NCI-H226 (cell line): Measurements from ENCODE around the gene RPS10.
A peak's percentile ranks its signal among the peaks of the same experiment; 100 is the strongest.
"Not testable (repeated sequence)": the region's sequence is repeated elsewhere in the genome, so short reads cannot be mapped to it uniquely, and the experiment has no call there.

ENCODE experiments used
- DNase-seq: peaks from one replicate; pipeline ENCODE4 v3.0.0-alpha.2; 2015

The RPS10 gene

GRCh38 chr6:34447386-34447785 is 21.5 kb upstream of the RPS10 start:
- DNase-seq, result no peak

- no peak for DNase-seq
Measured at GRCh38 chr6:34445313-34445860, 19.5 kb upstream of the RPS10 start.

DNA sequence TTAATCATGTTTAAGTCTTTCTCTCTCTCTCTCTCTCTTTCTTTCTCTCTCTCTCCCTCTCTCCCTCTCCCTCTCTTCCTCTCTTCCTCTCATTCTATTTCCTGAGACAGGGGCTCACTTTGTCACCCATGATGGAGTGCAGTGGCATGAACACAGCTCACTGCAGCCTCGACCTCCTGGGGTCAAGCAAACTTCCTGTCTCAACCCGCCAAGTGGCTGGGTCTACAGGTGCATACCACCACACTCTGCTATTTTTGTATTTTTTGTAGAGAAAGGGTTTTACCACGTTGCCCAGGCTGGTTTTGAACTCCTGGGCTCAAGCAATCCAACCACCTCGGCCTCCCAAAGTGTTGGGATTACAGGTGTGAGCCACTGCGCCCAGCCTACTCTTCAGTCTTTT is 15.7 kb upstream of the RPS10 start:
- DNase-seq, result no peak

DNA sequence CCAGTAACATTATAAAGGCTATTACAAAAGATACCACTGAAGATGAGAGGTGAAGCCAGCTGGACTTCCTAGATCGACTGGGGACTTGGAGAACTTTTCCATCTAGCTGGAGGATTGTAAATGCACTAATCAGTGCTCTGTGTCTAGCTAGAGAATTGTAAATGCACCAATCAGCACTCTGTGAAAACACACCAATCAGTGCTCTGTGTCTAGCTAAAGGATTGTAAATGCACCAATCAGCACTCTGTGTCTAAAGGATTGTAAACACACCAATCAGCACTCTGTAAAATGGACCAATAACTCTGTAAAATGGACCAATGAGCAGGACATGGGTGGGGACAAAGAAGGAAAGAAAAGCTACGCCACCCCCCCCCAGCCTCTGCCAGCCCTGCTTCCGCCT is 13.6 kb upstream of the RPS10 start:
- no peak for DNase-seq

DNA sequence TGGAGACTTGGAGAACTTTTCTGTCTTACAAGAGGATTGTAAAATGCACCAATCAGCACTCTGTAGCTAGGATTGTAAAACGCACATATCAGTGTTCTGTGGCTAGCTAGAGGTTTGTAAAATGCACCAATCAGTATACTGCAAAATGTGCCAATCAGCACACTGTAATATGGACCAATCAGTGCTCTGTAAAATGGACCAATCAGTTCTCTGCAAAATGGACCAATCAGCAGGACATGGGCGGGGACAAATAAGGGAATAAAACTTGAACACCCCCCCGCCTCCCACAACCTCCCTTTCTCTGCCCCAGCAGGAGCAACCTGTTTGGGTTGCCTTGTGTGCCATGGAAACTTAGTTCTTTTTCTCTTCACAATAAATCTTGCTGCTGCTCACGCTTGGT is 12.8 kb upstream of the RPS10 start:
- no peak for DNase-seq

DNA sequence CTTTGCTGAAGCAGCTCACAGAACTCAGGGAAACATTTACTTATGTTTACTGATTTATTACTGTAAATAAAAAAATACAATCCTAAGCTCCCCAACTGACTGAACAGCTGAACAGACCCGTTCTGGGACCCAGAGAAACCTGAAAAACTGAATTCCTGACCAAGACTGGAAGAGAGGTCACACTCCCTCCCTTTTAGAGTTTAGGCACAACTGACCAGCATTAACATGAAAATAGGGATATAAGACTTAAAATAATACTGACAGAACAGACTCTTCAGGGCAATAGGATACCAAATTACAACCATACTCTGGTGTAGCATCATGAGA is 11.7 kb upstream of the RPS10 start:
- no peak for DNase-seq

GRCh38 chr6:34436803-34437643 is 11.2 kb upstream of the RPS10 start:
- no peak for DNase-seq

DNA sequence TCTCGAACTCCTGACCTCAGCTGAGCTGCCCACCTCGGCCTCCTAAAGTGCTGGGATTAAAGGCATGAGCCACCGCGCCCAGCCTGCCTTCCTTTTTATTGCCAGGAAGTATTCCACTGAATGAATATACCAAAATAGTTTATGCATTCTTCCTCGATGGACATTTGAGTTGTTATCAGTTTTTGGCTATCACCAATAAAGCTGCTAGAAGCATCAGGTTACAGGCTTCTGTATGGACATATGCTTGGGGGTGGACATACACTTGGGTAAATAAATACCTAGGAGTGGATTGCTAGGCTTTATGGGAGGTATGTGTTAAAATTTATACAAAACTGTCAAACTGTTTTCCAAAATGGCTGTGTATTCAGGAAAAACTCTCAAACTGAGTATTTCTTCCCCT is 10.0 kb upstream of the RPS10 start:
- DNase-seq, result no peak

DNA sequence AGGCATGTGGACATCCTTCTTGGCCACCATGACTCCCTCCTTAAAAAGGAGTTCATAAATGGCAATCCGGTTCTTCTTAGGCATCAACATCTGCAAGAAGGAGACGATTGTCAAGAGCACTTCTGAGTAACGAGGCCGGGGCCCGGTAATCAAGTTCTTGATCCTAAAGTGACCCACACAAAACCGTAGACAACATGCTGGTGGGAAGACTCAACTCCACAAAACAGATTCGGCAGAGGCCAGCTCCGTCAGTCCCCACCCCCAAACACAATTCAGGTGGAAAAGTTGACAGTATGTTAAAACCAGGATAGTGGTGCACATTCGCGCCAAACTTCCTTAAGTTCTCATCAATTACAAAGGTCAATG is 754 bp downstream of the RPS10 start:
- DNase-seq, result no peak

GRCh38 chr6:34424200-34425131 is 1.4 kb downstream of the RPS10 start:
- DNase-seq, result no peak

DNA sequence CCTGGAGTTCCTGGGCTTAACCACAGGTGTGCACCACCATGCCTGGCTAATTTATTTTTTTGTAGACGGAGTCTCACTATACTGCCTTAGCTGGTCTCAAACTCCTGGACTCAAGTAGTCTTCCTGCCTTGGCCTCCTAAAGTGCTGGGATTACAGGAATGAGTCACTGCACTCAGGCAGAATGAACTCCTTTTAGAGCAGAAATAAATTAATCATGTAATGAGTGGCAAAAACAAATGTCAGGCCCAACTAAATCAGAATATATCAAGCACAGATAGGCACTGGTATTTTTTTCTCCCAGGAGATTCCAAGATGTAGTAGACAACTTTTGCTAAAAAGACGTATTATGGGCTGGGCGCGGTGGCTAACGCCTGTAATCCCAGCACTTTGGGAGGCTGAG is 2.6 kb downstream of the RPS10 start:
- DNase-seq, result no peak

DNA sequence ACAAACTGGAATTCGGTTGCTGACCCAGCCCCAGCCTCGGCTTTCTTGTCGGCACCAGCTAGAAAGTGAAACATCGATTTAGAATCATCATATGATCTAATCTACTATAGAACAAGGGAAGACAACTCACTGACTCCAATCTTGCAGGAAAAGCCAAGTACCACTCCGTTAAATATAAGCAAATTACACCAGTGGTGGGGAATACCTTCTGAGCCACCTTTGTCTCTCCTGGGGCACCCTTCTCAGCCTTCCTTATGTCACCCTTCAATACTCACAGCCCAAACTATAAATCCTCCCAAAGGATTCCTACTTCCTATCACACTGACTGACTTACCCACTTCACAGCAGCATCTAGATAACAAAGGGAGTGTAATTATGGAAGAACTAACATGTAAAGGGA is 7.5 kb downstream of the RPS10 start:
- no peak for DNase-seq

DNA sequence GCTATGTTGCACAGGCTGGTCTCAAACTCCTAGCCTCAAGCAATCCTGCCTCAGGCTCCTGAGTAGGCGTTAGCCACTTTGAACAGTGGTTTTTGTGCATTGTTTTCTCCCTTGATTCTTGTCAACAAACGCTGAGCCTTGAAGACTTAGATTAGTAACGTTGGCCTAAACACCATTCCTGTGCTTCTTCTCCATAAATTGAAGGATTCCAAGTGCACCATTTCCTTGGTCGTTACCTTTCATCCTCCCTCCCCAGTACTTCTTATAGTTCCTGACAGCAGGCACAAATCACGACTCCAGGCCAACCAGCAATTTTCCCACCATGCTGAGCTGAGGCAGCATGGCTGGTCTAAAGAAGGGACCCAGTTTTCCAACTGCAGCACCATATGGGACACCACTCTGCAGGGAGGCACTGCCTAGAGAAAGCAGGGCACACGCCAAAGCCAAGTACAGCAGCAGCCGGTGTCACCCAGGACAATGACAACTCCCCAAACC is 8.9 kb downstream of the RPS10 start:
- DNase-seq, result no peak

DNA sequence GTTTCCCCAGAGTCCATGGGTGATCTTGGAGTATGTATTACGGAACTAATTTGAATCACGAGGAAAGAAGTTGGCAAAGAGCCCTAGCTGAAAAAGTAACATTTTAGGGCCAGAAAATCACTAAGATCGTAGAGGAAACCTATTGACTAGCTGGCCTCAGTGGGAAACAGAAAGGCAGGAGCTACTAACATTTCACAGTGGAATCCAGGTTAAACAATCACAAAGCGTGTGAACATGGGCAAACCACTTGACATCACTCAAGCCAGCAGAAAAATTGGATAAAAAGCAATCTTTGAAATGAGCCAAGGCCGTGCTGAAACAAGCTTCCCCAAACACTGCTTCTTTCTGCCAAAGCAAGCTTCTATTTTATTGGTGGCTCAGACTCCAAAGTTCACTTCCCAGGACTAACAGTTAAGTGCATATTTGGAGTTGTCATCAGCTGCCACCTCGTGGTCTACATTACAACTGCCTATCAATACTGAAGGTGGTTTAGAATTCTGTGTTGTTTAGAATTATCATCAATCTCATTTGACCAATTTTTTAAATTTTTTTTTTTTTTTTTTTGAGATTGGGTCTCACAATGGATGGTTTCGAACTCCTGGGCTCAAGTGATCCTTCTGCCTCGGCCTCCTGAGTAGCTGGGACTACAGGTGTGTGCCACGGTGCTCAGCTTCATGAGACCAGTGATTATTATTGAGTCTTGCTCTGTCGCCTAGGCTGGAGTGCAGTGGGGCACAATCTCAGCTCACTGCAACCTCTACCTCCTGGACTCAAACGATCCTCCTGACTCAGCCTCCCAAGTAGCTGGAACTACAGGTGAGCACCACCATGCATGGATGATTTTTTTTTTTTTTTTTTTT is 10.6 kb downstream of the RPS10 start:
- DNase-seq, result no peak

DNA sequence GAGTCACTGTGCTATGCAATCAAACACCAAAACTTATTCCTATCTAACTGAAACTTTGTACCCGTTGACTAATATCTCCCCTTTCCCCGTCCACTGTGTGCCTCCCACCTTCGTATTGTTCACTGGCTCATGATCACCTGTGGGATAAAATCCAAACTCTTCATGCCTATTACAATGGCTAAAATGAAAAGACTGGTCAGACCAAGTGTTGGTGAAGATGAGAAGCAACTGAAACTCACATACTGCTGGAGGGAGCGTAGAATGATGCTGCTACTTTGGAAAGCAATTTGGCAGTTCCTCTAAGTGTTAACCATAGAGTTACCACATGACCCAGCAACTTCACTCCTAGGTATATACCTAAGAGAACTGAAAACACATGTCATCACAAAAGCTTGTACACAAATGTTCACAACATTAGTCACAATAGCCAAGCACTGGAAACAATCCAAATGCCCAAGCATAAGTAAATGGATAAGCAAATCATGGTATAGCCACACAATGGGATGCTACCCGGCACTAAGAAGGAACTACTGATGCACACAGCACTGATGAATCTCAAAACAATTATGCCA is 13.1 kb downstream of the RPS10 start:
- peak; percentile 62 for DNase-seq

GRCh38 chr6:34412016-34412415 is 13.9 kb downstream of the RPS10 start:
- DNase-seq, result no peak

DNA sequence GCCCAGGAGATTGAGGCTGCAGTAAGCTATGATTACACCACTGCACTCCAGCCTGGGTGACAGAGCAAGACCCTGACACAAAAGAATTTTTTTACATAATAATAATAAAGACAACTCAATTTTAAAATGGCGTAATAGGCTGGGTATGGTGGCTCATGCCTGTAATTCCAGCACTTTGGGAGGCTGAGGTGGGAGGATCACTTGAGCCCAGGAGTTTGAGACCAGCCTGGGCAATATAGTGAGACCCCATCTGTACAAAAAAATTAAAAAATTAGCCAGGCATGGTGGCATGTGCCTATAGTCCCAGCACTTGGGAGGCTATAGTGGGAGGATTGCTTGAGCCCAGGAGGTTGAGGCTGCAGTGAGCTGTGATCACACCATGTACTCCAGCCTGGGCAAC is 18.0 kb downstream of the RPS10 start:
- DNase-seq, result not testable (repeated sequence)

DNA sequence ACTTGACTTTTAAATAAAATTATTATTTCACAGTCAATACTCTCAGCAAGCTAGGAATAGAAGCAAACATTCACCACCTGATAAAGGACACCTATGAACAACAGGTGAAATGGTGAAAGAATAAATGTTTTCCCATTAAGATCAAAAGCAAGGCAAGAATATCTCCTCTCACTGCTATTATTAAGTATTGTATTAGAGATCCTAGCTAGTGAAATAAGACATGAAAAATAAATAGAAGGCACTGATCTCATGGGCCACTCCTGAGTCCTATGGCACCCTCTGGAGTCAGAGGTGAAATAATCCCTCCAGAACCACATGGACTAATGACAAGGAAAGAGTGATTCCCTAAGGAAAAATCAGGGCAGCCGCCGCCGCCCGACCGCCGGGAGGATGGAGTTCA is 29.4 kb downstream of the RPS10 start:
- DNase-seq, result no peak

GRCh38 chr6:34393966-34394305 is 31.9 kb downstream of the RPS10 start:
- DNase-seq, result no peak

DNA sequence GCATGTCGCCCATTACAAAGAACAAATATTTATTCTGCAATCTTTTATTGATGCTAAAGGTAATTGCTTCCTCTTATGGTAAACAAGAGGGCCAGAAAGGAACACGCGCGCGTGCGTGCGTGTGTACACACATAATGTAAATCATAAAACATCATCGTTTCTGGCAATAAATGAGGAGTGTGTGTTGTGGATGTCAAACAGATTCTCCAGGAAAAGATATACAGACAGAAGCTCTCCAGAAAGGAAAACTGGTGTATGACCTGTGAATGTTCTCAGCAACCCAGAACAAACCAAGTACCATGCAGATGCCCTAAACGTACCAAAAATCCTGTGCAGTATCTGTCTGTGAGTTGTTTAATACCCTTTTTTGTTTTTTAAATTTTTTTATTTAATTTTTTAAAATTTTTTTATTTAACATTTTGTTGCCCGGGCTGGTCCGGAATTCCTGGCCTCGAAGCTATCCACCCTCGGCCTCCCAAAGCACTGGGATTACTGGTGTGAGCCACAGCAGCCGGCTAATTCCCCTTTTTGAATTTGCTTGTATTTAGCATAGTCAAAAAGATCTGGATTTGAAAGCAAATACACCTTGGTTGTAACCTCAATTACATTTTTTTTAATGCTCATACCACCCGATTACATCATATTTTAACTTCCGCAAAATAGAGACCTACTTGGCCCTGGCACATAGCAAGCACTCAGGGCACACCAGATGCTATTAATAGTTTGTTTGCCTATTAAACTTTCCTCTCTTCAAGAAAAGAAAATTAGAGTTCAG is 32.5 kb downstream of the RPS10 start:
- no peak for DNase-seq

DNA sequence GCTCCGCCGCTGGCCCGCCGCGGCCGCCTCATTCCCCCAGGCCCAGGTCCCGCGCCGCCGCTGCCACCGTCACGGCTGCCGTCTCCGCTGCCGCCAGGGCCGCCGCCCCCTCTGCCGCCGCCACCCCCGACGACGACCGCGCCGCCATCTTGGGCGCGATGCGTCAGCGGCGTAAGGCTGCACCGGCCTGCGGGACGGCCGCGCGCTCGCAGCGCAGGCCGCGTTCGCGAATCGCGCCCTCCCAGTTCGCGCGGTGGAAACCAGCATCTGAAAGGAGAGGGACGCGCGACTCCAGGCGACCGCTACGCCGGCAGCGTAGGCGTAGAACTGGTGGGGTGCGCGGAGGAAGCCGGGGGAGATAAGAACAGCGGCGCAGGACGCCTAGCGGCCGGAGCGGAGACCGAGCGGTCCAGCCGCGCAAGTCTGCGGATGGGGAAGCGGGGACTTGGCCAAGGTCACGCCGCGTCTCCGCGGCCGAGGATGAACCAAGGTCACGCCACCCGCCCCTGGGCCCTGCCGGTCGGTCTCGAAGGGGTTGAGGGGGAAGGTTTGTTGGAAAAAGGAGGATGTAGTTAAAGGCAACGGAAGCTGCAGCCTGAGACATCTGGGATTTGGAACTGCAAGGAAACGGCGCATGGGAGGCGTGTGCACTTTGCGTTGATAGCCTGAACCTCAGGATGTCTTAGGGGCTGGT is 33.2 kb downstream of the RPS10 start, which contains the start of gene NUDT3:
Gene NUDT3, minus strand, starts transcription at position 173 of the 694 bp plus-strand sequence. CDS start 307 bp downstream, outside the sequence.
- peak; percentile 89 for DNase-seq
